D341Med (cell line): ENCODE measurements around the gene LIMS1.
"Not testable (repeated sequence)": the region's sequence is repeated elsewhere in the genome, so short reads cannot be mapped to it uniquely, and the experiment has no call there.

Source experiments
- DNase-seq: peaks from one replicate; pipeline ENCODE4 v3.0.0; 2012; ENCODE audit warnings: low spot score

Gene LIMS1

DNA sequence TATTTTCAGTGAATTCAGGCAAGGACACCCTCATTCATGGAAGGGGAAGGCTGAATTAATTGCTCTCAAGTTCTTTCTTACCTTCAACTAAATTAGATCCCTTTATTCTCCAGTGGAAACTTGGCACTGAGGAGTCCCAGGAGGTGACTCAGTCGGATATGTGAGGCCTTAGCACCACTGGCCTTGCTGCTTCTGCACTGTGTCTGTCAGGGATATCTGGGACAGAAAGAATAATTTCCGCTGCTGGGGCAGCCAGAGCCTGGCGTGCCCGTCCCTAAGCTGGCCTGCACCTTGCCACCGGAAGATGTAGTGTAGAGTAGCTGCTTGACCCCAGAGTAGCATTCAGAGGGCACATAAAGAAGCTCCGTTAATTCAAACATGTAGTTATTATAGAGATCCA lies 53.4 kb downstream of the LIMS1 start:
- DNase-seq = no peak

DNA sequence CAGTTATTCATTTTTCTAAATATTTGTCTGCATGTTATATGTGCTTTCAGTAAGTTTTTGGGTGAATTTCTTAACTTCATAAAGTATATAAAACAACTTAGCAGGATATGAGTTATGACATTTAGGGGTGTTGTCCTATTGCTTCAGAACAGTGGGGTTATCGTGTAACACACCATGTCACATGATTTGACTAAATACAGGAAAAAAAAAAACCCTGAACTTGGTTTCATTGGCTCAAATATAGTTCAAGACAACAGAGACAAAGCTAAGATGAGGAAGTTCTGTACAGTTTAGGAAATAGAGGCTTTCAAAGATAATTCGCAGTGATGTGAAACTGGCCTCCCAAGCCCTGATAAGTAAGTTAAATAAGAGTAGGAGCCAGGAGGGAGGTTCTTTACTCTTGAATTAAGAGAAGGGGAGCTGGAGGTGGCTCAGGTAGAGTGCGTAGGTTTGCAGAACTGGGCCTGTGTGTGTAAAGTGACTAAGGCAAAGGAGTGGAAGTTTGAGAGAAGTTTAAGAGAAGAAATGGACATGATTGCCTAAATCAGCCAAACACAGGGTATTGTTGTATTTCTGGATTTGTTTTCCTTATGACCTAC lies 53.9 kb downstream of the LIMS1 start:
- DNase-seq = no peak

DNA sequence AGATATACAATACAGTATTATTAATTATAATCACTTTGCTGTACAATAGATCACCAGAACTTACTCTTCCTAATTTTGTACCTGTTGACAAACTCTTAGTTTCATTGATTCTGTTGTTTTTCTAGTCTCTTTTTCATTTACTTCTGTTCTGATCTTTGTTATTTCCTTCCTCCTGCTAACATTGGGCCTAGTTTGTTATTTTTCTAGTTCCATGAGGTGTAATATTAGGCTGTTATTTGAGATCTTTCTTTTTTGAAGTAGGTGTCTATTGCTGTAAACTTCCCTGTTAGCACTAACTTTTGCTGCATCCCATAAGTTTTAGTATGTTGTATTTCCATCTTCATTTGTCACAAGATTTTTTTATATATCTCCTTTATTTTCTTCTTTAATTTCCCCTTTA lies 55.1 kb downstream of the LIMS1 start:
- DNase-seq = no peak

DNA sequence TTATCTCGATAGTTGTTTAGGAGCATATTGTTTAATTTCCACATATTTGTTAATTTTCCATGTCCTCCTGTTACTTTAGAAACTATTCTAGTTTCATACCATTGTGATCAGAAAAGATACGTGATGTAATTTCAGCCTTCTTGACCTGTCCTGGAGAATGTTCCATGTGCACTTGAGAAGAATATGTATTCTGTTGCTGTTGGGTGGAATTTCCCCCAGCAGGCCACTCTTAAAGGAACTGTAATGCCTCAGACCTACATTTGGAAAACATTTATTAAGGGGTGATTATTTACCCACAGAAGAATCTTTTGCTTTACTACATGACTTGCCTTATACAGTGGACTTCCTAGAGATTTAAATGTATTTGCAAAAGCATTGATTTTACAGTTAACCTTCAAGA lies 55.5 kb downstream of the LIMS1 start:
- DNase-seq = no peak

DNA sequence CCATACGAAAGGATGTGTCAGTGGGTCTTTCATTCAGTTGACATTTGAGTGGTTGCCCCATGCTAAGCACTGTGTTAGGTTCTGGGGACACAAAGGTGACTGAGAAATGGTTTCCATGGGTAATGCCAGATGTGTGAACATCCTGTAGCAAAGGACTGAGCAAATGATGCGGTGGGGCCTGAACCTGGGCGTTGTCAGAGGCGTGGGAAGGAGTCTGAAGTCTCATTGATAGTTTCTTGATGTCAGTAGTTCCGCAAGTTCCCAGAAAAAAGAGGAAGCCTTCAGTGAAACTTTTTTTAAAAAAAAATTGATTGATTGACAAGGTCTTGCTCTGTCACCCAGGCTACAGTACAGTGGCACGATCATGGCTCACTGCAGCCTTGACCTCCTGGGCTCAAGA lies 56.9 kb downstream of the LIMS1 start:
- no peak for DNase-seq

DNA sequence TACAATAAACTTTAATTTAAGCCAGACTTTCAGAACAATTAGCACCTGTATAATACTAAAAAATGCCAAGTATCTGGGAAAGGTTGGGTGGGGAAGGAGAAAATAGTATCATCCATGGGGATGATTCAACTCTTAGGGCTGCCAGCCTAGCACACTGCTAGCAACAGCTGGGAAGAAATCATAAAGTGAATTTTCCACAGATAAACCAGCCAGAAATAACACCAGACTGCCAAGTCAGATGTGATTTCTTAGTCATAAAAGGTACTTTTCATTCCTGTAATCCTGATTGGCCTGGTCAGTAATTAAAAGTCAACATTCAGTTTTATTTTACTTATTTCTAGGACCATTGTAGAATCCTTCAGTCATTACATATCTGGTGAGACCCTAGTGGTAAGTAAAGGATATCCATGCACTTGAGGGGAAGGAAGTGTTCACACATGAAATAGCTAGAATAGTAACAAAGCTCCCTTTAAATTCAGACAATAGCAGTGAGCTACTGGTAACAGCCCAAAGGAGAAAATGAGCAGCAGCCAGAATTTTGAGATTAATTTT lies 59.4 kb downstream of the LIMS1 start:
- no peak for DNase-seq

DNA sequence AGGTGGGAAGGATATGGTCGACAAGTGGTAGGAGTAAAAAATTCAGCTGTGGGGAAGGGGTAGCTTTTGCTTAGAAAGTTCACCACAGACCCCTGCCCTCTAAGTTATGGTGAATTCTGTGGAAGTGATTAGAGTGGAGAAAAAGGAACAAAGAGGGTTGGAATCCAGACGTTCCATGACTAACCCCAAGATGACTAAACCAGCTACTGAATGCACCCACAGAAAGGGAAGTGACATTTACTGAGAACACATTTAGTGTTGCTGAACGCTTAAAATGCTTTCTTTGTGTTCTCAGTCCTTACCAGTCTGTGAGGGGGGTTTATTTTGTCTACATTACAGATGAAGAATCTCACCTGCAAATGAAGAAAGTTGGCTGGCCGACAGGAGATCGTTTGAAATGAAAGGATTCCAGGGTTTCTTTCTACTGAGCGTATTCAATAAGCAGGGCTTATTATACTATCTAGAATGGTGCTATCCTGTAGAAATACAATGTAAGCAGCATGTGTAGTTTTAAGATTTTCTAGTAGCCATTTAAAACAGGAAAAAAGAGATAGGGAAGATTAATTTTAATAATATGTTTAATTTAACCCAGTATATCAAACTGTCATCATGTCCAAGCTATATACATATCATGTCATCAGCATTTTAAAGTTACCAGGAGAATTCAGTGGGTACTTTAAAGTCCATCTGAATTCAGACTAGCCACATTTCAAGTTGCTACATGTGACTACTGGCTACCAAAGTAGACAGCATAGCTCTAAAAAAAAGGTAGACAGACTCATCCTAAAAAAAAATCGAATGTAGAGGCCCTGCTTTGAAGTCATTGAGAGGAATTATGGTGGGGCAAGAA lies 60.1 kb downstream of the LIMS1 start:
- no peak for DNase-seq

DNA sequence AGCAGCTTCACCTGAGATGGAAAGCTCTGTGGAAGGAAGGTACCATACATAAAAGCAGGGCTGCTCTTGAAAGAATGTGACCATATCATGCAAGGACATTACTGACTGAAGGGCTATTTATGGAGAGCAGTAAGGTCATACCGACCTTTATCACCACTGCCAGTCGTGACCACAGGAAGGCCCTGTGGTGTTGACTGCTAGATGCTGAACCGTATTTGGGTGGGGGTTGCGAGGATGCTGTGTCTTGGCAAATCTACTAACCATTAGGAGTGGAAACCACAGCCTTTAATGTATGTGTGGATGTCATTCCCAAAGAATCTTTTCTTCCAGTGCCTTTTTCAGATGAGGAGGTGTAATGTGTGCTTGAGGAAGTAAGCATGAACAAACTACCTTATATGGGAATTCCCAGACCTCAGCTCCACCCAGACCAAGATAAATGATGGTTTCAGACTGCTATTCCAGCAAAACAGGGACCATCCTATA lies 60.8 kb downstream of the LIMS1 start:
- no peak for DNase-seq

DNA sequence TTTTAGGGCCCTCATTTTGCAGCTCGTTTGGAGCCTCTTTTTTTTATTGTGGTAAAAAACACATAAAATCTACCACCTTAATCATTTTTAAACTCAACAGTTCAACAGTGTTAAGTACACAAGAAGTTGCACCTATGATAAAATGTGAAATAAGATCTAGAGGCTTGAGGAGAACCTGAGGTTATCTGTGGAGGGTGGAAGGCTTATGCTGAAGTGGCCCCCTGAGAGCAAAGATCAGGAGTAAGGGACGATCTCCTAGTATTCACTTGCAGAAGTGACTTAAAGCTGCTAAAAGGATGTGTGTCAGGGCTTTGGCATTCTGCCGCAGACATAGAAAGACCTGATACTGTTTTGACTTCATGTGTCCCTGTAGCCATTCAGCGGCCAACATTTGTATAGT lies 61.5 kb downstream of the LIMS1 start:
- not testable (repeated sequence) for DNase-seq

DNA sequence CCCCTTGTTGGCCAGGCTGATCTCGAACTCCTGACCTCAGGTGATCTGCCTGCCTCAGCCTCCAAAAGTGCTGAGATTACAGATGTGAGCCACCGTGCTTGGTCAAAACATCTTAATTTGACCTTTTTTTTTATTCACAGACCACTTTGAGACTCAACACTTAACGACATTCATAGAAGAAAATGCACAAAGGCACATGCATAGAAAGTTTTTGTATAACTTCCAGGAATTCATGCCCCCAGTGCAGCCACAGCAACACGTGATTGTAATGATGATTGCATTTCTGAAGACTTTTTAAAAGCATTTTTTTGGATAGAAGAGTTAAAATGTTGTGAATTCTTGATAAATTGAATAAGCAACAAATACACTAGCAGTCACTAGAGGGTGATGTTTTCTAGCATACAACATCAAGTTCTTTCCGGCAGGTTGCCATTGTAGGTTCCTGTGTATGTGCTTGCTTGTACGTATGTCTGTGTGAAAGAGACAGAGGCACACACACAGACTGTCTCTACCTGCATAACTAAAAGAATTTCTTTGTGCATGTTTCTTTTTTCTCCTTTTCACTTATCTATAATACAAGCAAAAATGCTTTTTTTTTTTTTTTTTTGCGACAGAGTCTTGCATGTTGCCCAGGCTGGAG lies 63.0 kb downstream of the LIMS1 start:
- not testable (repeated sequence) for DNase-seq

DNA sequence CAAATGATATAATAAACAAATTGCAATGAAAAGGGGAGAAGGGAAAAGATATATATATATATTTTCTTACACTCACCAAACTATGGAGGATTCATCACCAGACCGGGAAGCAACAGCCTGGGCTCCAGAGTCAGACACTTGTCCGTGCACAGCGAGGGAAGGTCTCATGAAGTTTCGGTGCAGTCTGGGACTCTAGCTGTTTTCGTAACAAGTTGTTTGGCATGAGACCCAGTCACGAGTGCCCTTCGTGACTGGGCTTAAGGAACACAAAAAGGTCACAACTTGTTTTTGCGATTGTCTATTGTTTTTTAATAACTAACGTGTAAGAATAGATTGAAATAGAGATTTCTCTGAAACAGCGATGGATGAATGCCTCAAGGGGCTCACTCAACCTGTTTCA lies 66.9 kb downstream of the LIMS1 start:
- DNase-seq = not testable (repeated sequence)

DNA sequence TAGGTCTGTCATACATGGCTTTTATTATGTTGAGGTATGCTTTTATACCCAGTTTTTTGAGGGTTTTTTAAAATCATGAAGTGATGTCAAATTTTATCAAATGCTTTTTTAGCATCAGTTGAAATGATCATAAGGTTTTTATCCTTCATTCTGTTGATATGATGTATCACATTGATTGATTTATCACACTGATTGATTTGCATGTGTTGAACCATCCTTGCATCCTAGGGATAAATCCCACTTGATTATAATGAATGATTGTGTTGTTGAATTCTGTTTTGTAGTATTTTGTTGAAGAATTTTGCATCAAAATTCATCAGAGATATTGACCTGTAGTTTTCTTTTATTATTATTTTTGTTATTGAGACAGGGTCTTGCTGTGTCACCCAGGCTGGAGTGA lies 68.2 kb downstream of the LIMS1 start:
- DNase-seq = no peak

DNA sequence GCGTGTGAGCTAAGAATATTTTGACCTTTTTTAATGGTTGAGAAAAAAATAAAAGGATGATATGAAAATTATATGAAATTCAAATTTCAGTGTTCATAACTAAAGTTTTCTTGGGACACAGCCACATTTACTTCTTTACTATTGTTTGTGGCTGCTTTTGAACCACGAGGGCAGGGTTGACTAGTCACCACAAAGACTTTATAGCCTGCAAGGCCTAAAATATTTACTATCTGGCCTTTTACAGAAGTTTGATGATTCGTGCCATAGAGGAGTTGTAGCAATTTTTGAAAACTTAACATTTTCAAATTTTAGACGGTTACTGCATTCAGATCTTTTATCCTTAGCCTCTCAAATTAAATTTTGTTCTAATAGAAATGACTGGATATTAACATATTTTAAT lies 69.9 kb downstream of the LIMS1 start:
- DNase-seq = no peak

DNA sequence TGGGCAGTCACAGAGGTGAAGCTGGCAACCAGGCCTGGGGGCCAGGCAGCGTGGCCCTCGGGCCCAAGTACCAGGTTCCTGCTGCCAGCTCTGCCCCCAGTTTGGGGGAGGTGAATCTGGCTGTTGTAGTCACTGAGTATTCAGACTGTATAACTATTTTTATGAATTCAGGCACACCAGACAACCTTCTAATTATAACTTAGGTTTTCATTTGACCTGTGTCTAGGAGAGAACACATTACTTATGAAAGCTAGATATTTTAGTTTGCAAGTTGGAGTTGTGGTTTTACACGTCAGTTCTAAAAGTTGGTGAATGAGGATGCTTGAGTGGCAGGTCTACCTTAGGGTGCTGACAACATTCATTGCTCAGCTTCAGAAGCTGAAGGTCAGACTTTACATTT lies 71.7 kb downstream of the LIMS1 start:
- DNase-seq = no peak

DNA sequence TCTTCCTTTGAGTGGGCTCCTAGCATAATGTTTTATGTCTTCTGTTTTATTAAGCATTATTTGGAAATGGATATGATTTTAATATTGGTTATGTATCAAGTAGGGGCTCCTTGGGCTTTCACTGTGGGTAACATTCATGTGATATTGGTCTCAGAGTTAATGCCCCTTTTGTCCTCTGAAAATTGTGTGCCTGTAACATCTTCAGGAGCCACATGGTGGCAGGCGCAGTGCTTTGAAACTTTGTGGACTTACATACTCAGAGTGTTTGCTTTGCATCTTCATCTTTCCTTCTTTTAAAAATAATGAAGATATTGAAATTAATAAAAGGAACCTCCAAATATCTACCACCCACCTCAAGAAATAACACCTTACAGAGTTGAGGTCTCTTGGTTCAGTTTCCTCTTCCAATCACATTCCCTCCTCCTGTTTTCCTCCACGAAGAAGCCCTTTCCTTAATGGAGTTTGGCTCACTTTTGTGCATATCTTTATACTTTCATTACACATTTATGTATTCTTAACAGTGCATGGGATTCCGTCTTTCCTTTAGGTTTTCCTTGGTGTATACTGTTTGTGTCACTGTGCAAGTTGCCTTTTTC lies 73.5 kb downstream of the LIMS1 start:
- DNase-seq = peak; percentile 51

DNA sequence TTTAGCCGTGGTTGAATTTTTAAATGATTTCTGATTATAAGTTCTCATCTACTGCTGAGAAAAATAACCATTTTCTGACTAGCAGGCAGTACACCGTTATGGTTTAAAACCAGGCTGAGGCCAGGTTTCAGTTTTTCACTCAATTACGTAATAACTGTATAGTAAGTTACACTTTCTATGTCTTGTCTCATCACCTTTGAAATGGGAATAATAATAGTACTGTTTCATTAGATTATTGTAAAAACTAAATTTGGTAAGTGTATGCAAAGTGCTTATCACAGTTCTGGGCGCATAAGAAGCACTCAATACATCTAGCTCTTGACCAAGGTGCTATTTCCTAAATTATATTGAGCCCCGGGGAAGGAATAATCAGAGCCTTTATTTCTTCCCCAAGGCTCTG lies 76.8 kb downstream of the LIMS1 start:
- DNase-seq = no peak

DNA sequence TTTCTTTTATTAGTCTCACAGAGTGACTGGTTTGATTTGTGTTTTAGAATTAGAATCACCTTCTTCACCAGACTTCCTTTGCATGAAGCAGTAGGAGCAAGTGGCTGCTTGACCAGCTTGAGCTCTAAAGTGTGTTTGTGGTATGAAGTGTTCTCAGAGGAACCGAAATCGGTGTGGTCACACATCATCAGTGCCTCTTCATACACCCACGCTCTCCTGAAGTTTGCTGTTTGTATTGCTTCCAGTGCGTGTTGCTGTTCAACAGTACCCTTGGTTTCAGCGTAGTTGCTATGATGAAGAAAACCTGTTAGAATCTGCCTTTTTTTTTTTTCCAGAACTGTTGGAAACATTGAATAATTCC lies 77.9 kb downstream of the LIMS1 start:
- no peak for DNase-seq

DNA sequence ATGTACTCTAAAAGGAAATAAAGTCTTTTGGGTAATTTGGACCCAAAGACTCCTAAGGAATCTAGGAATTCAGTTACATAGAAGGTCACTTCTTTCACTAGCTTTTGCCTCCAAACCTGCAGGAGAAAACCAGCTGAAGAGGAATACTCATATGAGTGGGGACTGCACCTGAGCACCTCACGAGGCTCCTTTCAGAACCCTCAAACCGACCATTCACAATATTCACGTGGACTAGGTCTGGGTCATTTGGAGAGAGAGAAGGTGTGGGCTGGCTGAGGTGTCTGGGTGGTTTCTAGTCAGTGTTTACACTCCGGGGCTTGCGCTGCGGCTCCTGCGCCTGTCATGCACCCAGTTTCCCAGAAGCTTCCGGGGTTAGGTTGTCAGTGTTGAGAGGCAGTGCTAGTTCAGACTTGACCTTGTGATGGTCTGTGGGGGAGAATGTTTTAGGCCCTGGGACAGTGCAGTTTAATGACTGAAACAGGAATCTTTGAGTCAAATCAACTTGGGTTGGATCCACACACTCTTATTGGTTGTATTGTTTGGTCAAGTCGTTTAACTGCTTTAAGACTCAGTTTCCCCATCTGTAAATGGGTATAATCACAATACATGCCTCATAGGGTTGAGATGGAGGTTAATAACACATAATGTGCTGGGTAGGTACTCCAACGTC lies 78.4 kb downstream of the LIMS1 start:
- DNase-seq = no peak

DNA sequence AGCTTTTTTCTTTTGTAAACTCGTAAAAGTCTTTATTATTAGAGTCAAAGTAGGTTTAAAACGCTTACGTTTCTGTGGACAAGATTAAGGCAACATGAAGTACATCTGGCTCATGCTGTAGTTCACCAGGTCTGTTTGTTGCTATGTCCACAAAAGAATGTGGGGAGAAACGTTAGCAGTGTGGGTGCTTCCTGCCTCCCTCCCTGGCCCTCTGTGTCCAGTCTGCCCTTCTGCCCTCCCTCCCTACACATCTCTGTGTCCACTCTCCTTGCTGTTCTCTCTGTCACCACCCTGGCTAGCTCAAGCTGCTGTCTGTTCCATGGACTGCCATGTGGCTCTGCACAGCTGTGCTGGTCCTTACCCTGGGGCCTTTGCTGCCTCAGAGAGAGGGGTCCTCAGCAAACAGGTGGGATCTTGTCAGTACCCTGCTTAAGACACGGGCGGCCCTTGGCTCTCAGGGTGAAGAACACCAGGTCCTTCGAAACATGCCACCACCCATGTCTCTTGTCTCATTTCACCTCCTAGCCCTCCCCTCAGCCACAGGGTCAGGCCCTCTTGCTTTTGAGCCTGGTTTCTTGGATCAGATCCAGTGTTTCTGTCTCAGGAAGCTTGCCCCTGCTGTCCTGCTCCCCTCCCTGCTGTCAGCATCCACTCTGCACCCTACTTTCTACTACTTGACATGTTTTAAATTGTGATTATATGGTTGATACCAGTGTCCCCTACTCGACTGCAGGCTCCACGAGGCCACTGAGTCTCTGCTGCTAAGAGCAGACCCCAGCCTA lies 79.2 kb downstream of the LIMS1 start:
- DNase-seq = no peak

DNA sequence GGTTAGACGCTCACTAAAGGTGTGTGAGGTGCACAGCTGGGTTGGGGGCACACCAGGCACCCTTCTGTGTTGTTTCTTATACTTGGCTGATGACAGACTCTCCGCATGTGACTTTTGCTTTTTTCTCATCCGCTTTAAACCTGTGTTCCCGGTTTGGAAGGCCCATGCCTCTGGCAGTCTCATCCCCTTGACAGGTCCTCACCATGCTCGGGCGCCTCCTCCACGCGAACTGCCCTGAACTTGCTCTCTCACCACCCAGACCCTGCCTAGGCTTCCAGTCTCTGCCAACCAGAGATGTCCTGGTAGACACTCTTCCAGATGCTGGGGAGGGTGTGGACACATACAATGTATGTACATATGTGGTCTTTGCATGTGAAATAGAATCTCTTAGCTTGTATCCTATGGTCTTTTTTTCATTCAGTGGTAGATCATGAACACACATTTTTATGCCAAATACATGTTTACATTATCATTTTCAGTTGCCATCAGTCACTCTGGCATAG lies 79.8 kb downstream of the LIMS1 start:
- DNase-seq = no peak

DNA sequence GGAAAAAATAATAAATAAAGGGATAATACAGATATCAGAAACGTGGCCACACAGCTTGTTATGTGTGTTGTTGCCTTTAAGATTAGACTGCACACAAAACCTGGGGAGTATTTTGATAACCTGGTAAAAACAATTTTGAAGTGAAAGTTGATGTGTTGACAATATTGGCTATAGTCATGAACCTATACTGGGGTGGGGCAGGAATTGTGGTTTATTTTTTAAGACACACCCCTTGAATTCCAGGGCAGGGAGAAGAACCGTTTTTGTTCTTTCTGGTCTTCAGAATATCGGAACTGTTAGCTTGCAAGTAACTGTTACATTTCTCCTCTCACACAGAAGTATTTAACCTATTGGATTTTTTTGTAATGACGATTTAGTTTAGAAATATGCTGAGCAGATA lies 80.4 kb downstream of the LIMS1 start:
- DNase-seq = no peak
